HG03439 (cell line): ENCODE data around the gene UBAC1.
"Not testable (repeated sequence)": the region's sequence is repeated elsewhere in the genome, so short reads cannot be mapped to it uniquely, and the experiment has no call there.

Source experiments
- ATAC-seq: cut with Tn5 transposase; IDR thresholded peaks from one replicate; pipeline ENCODE4 v1.9.1; 2021; ENCODE audit warnings: mild to moderate bottlenecking, moderate library complexity; ENCODE audit not compliant: unreplicated experiment

The UBAC1 gene

GRCh38 chr9:135943604-135944003 lies 17.6 kb downstream of the UBAC1 start:
- ATAC-seq, result not testable (repeated sequence)

GRCh38 chr9:135941288-135941995 lies 19.7 kb downstream of the UBAC1 start:
- no peak for ATAC-seq

- no peak for ATAC-seq
Measured at GRCh38 chr9:135939351-135940265, 21.6 kb downstream of the UBAC1 start.

GRCh38 chr9:135937521-135938489 lies 23.4 kb downstream of the UBAC1 start:
- no peak for ATAC-seq

GRCh38 chr9:135933114-135933513 lies 28.1 kb downstream of the UBAC1 start:
- ATAC-seq, result no peak

GRCh38 chr9:135932656-135933055 lies 28.5 kb downstream of the UBAC1 start:
- ATAC-seq, result no peak

- no peak for ATAC-seq
Measured at GRCh38 chr9:135931349-135931820, 29.8 kb downstream of the UBAC1 start.

- no peak for ATAC-seq
Measured at GRCh38 chr9:135930446-135931345, 30.5 kb downstream of the UBAC1 start.

- ATAC-seq, result no peak
Measured at GRCh38 chr9:135929656-135930445, 31.3 kb downstream of the UBAC1 start.

- ATAC-seq, result no peak
Measured at GRCh38 chr9:135928731-135929655, 32.2 kb downstream of the UBAC1 start.

GRCh38 chr9:135928074-135928730 lies 33.0 kb downstream of the UBAC1 start:
- no peak for ATAC-seq

- ATAC-seq, result no peak
Measured at GRCh38 chr9:135927195-135928013, 33.8 kb downstream of the UBAC1 start.

GRCh38 chr9:135926402-135927194 lies 34.6 kb downstream of the UBAC1 start:
- ATAC-seq, result no peak

GRCh38 chr9:135925496-135926133 lies 35.6 kb downstream of the UBAC1 start:
- ATAC-seq, result no peak

- no peak for ATAC-seq
Measured at GRCh38 chr9:135924628-135925338, 36.4 kb downstream of the UBAC1 start.
